Gastrocnemius medialis (tissue), 4 donors: ENCODE results near the gene IRAK2. TPM values are rescaled to one million over a fixed set of nuclear protein-coding genes. Genes with fewer than 3 reads are reported as not detected.

Experiments used
- ATAC-seq, 2 donors: fragments of 150-250 bp; one replicate each; pipeline ENCODE4 v1.9.1; 2016
- DNase-seq, 2 donors: peaks; one replicate each; pipeline ENCODE4 v3.0.0-alpha.2; 2019
- H3K27ac ChIP-seq, 4 donors: fragments of 200-600 bp; sonication (generic); 1 replicate in 1 of 4; 2 replicates in 3 of 4; pipeline ENCODE4 v1.5.1; 2016 to 2018; ENCODE audit warnings: mild to moderate bottlenecking in 2 of 4, moderate library complexity in 1 of 4
- H3K27me3 ChIP-seq, 3 donors: fragments of 200-600 bp; sonication (generic) in 2 of 3; 1 replicate in 1 of 3; 2 replicates in 2 of 3; pipeline versions ENCODE4 v1.5.1 to v1.6.0; 2016 to 2019; ENCODE audit warnings: mild to moderate bottlenecking in 1 of 3, moderate library complexity in 1 of 3
- H3K36me3 ChIP-seq, 2 donors: fragments of 200-600 bp; sonication (generic) in 1 of 2; one replicate each; pipeline ENCODE4 v1.5.1; 2017 to 2018
- H3K4me1 ChIP-seq, 2 donors: fragments of 200-600 bp; sonication (generic) in 1 of 2; one replicate each; pipeline ENCODE4 v1.5.1; 2016 to 2017; ENCODE audit warnings: mild to moderate bottlenecking in 2 of 2
- H3K4me3 ChIP-seq, 4 donors: fragments of 200-600 bp; sonication (generic) in 3 of 4; 1 replicate in 1 of 4; 2 replicates in 3 of 4; pipeline ENCODE4 v1.5.1; 2016 to 2019; ENCODE audit warnings: mild to moderate bottlenecking in 2 of 4
- H3K9me3 ChIP-seq, 3 donors: fragments of 200-600 bp; sonication (generic) in 2 of 3; 1 replicate in 1 of 3; 2 replicates in 2 of 3; pipeline ENCODE4 v1.5.1; 2016 to 2019
- POLR2A ChIP-seq, 2 donors: fragments of 450-650 bp; IDR thresholded peaks; one replicate each; pipeline ENCODE4 v1.6.1; 2017; ENCODE audit warnings: antibody characterized with exemption in 2 of 2, mild to moderate bottlenecking in 2 of 2, moderate library complexity in 2 of 2
- in situ Hi-C, 4 donors: fragments of 200-750 bp; cut with MboI; loops; one replicate each; pipeline versions ENCODE4 v1.15.0 to v1.8.0; 2017; ENCODE audit warnings: low sequenced_read_pairs in 4 of 4
- intact Hi-C: fragments of 100-400 bp; cut with DNase I; formaldehyde crosslinking; loops from one replicate; pipeline ENCODE4 v1.15.1; 2023; ENCODE audit warnings: low total_unique reads
- total RNA-seq, 4 donors: library from RNA; depleted of rRNA; stranded (reverse); fragments of >200 nt; gene quantifications; one replicate each; pipeline versions ENCODE4 v1.1.0 to v1.2.3, GENCODE V29; 2016
- TF ChIP-seq, protein P1 (sequence below), 5 experiments: fragments of 450-650 bp in 3 of 5; fragments of 200-600 bp in 2 of 5; sonication (generic) in 2 of 5; IDR thresholded peaks in 4 of 5; conservative IDR thresholded peaks in 1 of 5; 1 replicate in 4 of 5; 2 replicates in 1 of 5; pipeline ENCODE4 v1.5.1; 2016 to 2019; ENCODE audit warnings: antibody characterized with exemption in 5 of 5, mild to moderate bottlenecking in 3 of 5, moderate library complexity in 3 of 5

The IRAK2 gene
- total RNA-seq, 4 donors from 2014 or later, result 21.9 to 42.0 (median 25.8) TPM

DNA sequence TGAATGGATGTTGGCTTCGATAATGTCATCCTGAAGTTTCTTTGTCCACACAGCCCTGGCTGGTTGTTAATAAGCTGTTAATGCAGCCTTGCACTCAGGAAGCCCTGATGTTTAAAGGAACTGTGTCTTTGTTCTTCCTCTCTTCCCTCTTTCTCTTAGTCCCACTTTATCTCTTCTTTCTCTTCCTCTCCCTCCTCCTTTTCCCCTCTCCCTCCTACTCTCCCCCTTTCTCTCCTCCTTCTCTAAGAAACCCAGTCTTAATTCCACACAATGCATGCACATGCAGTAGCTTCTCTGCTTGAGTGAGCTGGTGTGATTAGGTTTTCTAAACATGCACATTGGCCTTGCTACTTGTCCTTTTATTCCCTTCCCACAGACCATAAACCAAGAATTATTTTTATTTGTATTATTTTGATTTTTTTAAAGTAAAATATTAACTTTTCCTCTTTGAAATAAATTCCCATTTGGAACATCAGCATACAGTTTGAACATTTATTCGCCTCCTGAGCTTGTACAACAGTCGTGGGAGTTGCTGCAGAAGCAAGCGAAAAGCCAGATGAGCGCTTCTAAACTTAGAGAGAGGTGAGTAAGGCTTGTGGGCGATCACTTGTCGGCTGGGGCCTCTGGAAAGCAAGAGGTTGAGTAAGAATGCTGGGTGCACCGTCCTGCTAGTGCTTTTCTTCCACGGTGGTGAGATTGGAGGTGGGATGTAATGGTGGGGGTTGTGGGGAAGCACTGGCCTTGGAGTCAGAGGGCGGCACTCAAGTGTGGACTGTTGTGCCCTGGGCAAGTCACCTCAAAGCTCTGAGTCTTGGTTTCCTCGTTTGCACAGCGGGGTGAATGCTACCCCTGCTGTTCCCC lies 120.8 kb downstream of the IRAK2 start:
- H3K27ac ChIP-seq, result no peak overlapping the region
- in situ Hi-C loops, result no loop called here
- no peaks in the 10 kb centered on the region for H3K9me3 ChIP-seq
- TF ChIP-seq, protein P1, sequence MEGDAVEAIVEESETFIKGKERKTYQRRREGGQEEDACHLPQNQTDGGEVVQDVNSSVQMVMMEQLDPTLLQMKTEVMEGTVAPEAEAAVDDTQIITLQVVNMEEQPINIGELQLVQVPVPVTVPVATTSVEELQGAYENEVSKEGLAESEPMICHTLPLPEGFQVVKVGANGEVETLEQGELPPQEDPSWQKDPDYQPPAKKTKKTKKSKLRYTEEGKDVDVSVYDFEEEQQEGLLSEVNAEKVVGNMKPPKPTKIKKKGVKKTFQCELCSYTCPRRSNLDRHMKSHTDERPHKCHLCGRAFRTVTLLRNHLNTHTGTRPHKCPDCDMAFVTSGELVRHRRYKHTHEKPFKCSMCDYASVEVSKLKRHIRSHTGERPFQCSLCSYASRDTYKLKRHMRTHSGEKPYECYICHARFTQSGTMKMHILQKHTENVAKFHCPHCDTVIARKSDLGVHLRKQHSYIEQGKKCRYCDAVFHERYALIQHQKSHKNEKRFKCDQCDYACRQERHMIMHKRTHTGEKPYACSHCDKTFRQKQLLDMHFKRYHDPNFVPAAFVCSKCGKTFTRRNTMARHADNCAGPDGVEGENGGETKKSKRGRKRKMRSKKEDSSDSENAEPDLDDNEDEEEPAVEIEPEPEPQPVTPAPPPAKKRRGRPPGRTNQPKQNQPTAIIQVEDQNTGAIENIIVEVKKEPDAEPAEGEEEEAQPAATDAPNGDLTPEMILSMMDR (IDR thresholded peaks at IDR 0.05 in 4 of 5, conservative IDR thresholded peaks at IDR 0.05 in 1 of 5), result no peak
- no peak for TF ChIP-seq POLR2A (IDR thresholded peaks at IDR 0.05)
- no peaks in the 10 kb centered on the region for H3K27me3 ChIP-seq
- DNase-seq, result no peak
- no peak for ATAC-seq
- intact Hi-C loops, result no loop called here
- peaks cover 0 to 74% of the 10 kb centered on the region in 2 donors for H3K36me3 ChIP-seq
- no peaks in the 10 kb centered on the region for H3K4me1 ChIP-seq
- H3K4me3 ChIP-seq, result no peak overlapping the region

GRCh38 chr3:10286133-10286524 lies 121.4 kb downstream of the IRAK2 start:
- Histone ChIP-seq H3K36me3 (peaks cover 0 to 69% of the 10 kb centered on the region in 2 donors), H3K9me3 (no peaks in the 10 kb centered on the region), H3K4me3 (no peak overlapping the region), H3K4me1 (no peaks in the 10 kb centered on the region), H3K27ac (no peak overlapping the region), H3K27me3 (no peaks in the 10 kb centered on the region)
- ATAC-seq (no peak), DNase-seq (no peak)
- in situ Hi-C loops (no loop called here), intact Hi-C loops (no loop called here)
- TF ChIP-seq, protein P1 (IDR thresholded peaks at IDR 0.05 in 4 of 5, conservative IDR thresholded peaks at IDR 0.05 in 1 of 5), result no peak
- TF ChIP-seq POLR2A (IDR thresholded peaks at IDR 0.05), result no peak

DNA sequence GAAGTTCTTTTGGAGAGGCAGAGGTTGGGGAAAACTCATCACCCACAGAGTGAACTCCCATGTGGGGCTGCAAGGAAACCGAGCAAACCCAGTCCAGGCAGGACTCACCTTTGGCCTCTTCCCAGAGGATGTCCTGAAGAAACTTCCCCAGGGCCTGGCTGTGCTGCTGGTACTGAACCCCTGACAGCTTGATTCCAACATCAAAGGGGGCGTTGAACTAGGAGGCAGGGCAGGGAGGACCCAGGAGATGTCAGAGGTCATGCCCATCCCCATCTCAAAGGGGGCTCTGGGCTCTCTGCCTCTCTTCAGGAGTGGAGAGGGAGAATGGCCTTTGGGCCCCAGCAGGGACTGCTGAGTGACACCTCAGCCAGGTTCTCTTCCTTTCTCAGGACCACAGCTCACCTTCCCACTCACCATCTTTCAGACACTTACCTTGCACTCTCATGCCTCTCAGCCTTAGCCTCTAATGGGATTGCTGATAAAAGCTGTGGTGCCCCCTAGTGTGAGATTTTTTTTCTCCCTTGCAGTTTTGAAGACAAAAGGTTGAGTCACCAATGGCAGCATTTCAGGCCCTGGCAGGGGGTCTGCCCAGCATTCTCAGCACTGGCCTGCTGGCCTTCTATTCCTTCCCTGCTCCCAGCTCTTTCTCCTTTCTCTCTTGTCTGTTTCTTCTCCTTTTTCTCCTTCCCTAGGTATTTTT lies 122.0 kb downstream of the IRAK2 start:
- H3K27ac ChIP-seq, result no peak overlapping the region
- TF ChIP-seq POLR2A (IDR thresholded peaks at IDR 0.05), result no peak
- TF ChIP-seq, protein P1 (IDR thresholded peaks at IDR 0.05 in 4 of 5, conservative IDR thresholded peaks at IDR 0.05 in 1 of 5), result peak in 1 of 5 experiments; percentile 37
- intact Hi-C loops, result no loop called here
- in situ Hi-C loops, result no loop called here
- H3K4me1 ChIP-seq, result no peaks in the 10 kb centered on the region
- ATAC-seq (no peak), DNase-seq (no peak)
- H3K27me3 ChIP-seq, result no peaks in the 10 kb centered on the region
- H3K36me3 ChIP-seq, result peaks cover 0 to 69% of the 10 kb centered on the region in 2 donors
- no peak overlapping the region for H3K4me3 ChIP-seq
- H3K9me3 ChIP-seq, result no peaks in the 10 kb centered on the region

DNA sequence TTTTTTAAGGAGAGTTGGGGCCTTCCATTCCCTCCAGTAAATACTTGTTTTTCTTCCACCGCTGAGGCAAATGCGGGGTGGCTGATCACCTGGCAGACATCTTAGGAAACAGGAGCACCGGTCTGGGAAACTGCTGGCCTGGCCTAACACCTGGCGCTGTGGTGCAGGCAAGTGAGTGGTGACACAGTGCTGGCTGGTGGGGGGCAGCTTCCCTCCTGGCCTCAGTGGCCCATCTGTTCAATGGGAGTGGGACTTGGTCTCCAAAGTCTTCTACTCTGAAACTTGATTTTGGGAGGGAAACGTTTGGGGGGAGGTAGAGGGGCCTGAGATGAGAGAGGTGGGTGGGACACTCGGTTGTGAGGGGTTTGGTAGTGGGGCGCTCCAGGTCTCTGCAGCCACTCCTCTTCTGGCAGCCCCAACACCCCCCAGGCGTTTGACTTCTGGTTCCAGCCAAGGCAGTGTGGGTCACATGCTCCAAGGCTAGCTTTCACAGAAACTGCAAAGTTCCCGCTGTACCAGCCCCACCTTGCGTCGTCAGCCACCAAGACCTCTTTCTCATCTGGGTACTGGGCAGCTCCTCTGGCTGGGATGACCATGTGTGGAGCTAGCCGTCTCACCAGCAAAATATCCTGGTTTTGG lies 123.3 kb downstream of the IRAK2 start:
- intact Hi-C loops (no loop called here), in situ Hi-C loops (no loop called here)
- DNase-seq (no peak), ATAC-seq (no peak)
- no peaks in the 10 kb centered on the region for H3K9me3 ChIP-seq
- TF ChIP-seq, protein P1 (IDR thresholded peaks at IDR 0.05 in 4 of 5, conservative IDR thresholded peaks at IDR 0.05 in 1 of 5), result no peak
- TF ChIP-seq POLR2A (IDR thresholded peaks at IDR 0.05), result no peak
- H3K36me3 ChIP-seq, result peaks cover 0 to 59% of the 10 kb centered on the region in 2 donors
- H3K27ac ChIP-seq, result no peak overlapping the region
- H3K4me1 ChIP-seq, result no peaks in the 10 kb centered on the region
- no peak overlapping the region for H3K4me3 ChIP-seq
- H3K27me3 ChIP-seq, result no peaks in the 10 kb centered on the region
